Measurements from ENCODE around the gene AIF1L. TPM values are rescaled to one million over a fixed set of nuclear protein-coding genes. Genes with fewer than 3 reads are reported as not detected.

The AIF1L gene
- total and polyA plus RNA-seq, 2 of the 4 experiments (the other 2 are of a cell fraction): 0.18 to 0.19 TPM

- TF ChIP-seq RAD21 (IDR thresholded peaks at IDR 0.05; ENCODE audit: low read length): no peak
- TF ChIP-seq BHLHE40 (IDR thresholded peaks at IDR 0.05; ENCODE audit: low read depth, low read length): no peak
- no peak for TF ChIP-seq RCOR1 (IDR thresholded peaks at IDR 0.05; ENCODE audit: insufficient replicate concordance, low read length)
- no peak for TF ChIP-seq FOS (IDR thresholded peaks at IDR 0.05; ENCODE audit: low read depth, low read length)
- TF ChIP-seq SMC3 (IDR thresholded peaks at IDR 0.05; ENCODE audit: low read depth, low read length): no peak
- TF ChIP-seq CTCF (conservative IDR thresholded peaks at IDR 0.05; ENCODE audit: low read depth, low read length): no peak
- TF ChIP-seq MAZ (IDR thresholded peaks at IDR 0.05; ENCODE audit: borderline replicate concordance, low read depth, low read length): no peak
- no peak for TF ChIP-seq CHD1 (IDR thresholded peaks at IDR 0.05; ENCODE audit: low read depth, low read length)
- no peak for TF ChIP-seq MXI1 (IDR thresholded peaks at IDR 0.05; ENCODE audit: borderline replicate concordance, low read depth, low read length)
- no peak for TF ChIP-seq CEBPB (IDR thresholded peaks at IDR 0.05; ENCODE audit: low read depth, low read length)
- no peak for TF ChIP-seq POLR2A (IDR thresholded peaks at IDR 0.05; ENCODE audit: low read depth, low read length)
- no peak for TF ChIP-seq MAFK (IDR thresholded peaks at IDR 0.05; ENCODE audit: low read depth, low read length)
- no peak for TF ChIP-seq NFE2L2 (IDR thresholded peaks at IDR 0.05; ENCODE audit: low read depth, low read length)
- TF ChIP-seq RFX5 (IDR thresholded peaks at IDR 0.05; ENCODE audit: low read depth, low read length): no peak
- no peak for TF ChIP-seq ELK1 (IDR thresholded peaks at IDR 0.05; ENCODE audit: borderline replicate concordance, low read depth, low read length)
- TF ChIP-seq USF2 (IDR thresholded peaks at IDR 0.05; ENCODE audit: low read depth, low read length): no peak
- H4K5ac ChIP-seq (ENCODE audit: low read depth, low read length): no peak overlapping the region
- no peak overlapping the region for H2BK5ac ChIP-seq (ENCODE audit: low read depth, low read length, poor library complexity, severe bottlenecking)
- H3K27ac ChIP-seq (ENCODE audit: insufficient read depth, low read length): no peak overlapping the region
- no TSS peak for BruUV-seq (replicated peaks)
- H3K23ac ChIP-seq (ENCODE audit: low read depth, low read length): no peak overlapping the region
- H3K9me3 ChIP-seq (ENCODE audit: control insufficient read depth, insufficient read depth, low read length): peaks cover 5% of the 10 kb centered on the region
- H3K56ac ChIP-seq (ENCODE audit: extremely low read depth, insufficient read depth, low read length): no peak overlapping the region
- no peak overlapping the region for H3K4me2 ChIP-seq (ENCODE audit: low read depth, low read length)
- H2BK15ac ChIP-seq (ENCODE audit: low read depth, low read length): no peak overlapping the region
- no peaks in the 10 kb centered on the region for H3K9me1 ChIP-seq (ENCODE audit: insufficient read depth, low read length)
- H3K9ac ChIP-seq (ENCODE audit: low read depth, low read length): no peak overlapping the region
- H2BK120ac ChIP-seq (ENCODE audit: low read depth, low read length): no peak overlapping the region
- H2AK5ac ChIP-seq (ENCODE audit: low read depth, low read length): no peak overlapping the region
- H3K4me3 ChIP-seq (ENCODE audit: insufficient read depth, low read depth, low read length): no peak overlapping the region
- no peak overlapping the region for H2BK20ac ChIP-seq (ENCODE audit: low read depth, low read length)
- intact Hi-C loops (cut with micrococcal nuclease): no loop called here
- no peaks in the 10 kb centered on the region for H4K20me1 ChIP-seq (ENCODE audit: insufficient read depth, low read length)
- H3K27me3 ChIP-seq (ENCODE audit: control insufficient read depth, insufficient read depth, low read length): peaks cover 25% of the 10 kb centered on the region
- no peak overlapping the region for H3K18ac ChIP-seq (ENCODE audit: low read depth, low read length)
- H4K8ac ChIP-seq (ENCODE audit: low read depth in 2 of 2, low read length in 2 of 2): no peak overlapping the region
- POLR2A ChIA-PET (ENCODE audit: unreplicated experiment): no interaction called here
- CTCF ChIA-PET: no interaction called here
- H2AFZ ChIP-seq (replicated peaks; ENCODE audit: low read length, poor library complexity): no peak overlapping the region
- DNase-seq: no peak
- H2AK9ac ChIP-seq (replicated peaks; ENCODE audit: low read depth, low read length, poor library complexity): no peak overlapping the region
- H4K91ac ChIP-seq (ENCODE audit: insufficient read depth, low read depth, low read length): no peak overlapping the region
- no peak overlapping the region for H3K4ac ChIP-seq (ENCODE audit: low read depth, low read length)
- H3K14ac ChIP-seq (replicated peaks; ENCODE audit: low read depth, low read length): no peak overlapping the region
- in situ Hi-C loops (cut with MboI; ENCODE audit: low sequenced_read_pairs): no loop called here
- dilution Hi-C loops (cut with HindIII; ENCODE audit: low sequenced_read_pairs, unreplicated experiment): no loop called here
- H3K4me1 ChIP-seq (ENCODE audit: control insufficient read depth, insufficient read depth, low read length): no peaks in the 10 kb centered on the region; the same call in 1 of the 2 replicates
- 81% methylated on average over 4 of the region's 17 CpGs; no CpG with 5 or more reads in 1 of the 2 experiments for WGBS, 2 experiments (ENCODE audit: extremely low coverage in 2 of 2, insufficient read length in 1 of 2)
- no peaks in the 10 kb centered on the region for H3K79me1 ChIP-seq (ENCODE audit: low read depth in 1 of 2, low read length in 2 of 2)
- no peak for ATAC-seq (ENCODE audit: low read depth)
- no peaks in the 10 kb centered on the region for H3K36me3 ChIP-seq (ENCODE audit: control insufficient read depth, insufficient read depth, low read length)
These were observed 45.5 kb upstream of the AIF1L start for GRCh38 chr9:131050831-131051230.

All from IMR-90 (cell line).